Liver (tissue), 9 donors: ENCODE results near the gene DTNA. TPM values are rescaled to one million over a fixed set of nuclear protein-coding genes. Genes with fewer than 3 reads are reported as not detected.
A peak's percentile ranks its signal among the peaks of the same experiment; 100 is the strongest.

ENCODE experiments used
- DNase-seq: peaks from one replicate; pipeline ENCODE4 v3.0.0-alpha.2; 2017; ENCODE audit warnings: low spot score
- H3K27ac ChIP-seq, 2 donors: one replicate each; pipeline ENCODE4 v1.7.0; 2013; ENCODE audit warnings: inconsistent platforms in 2 of 2, low read length in 2 of 2, control low read depth in 1 of 2, low read depth in 1 of 2, mild to moderate bottlenecking in 1 of 2
- H3K27me3 ChIP-seq, 4 donors: one replicate each; pipeline versions ENCODE4 v1.6.1 to v1.7.0; 2013; ENCODE audit warnings: low read length in 3 of 4, inconsistent platforms in 1 of 4, mild to moderate bottlenecking in 1 of 4, moderate library complexity in 1 of 4; ENCODE audit not compliant: control insufficient read depth in 4 of 4, insufficient read depth in 4 of 4
- H3K36me3 ChIP-seq, 4 donors: one replicate each; pipeline versions ENCODE4 v1.6.1 to v1.7.0; 2013; ENCODE audit warnings: low read length in 3 of 4, mild to moderate bottlenecking in 3 of 4, low read depth in 1 of 4, moderate library complexity in 1 of 4; ENCODE audit not compliant: control insufficient read depth in 4 of 4, insufficient read depth in 3 of 4
- H3K4me1 ChIP-seq, 4 donors: one replicate each; pipeline versions ENCODE4 v1.6.1 to v1.7.0; 2013; ENCODE audit warnings: low read length in 3 of 4, mild to moderate bottlenecking in 3 of 4, moderate library complexity in 1 of 4; ENCODE audit not compliant: control insufficient read depth in 4 of 4, insufficient read depth in 4 of 4
- H3K4me3 ChIP-seq, 3 donors: one replicate each; pipeline versions ENCODE4 v1.6.1 to v1.7.0; 2013; ENCODE audit warnings: low read length in 3 of 3, control low read depth in 1 of 3, low read depth in 1 of 3, mild to moderate bottlenecking in 1 of 3
- H3K9ac ChIP-seq, 2 donors: one replicate each; pipeline ENCODE4 v1.7.0; 2013; ENCODE audit warnings: low read length in 2 of 2, mild to moderate bottlenecking in 2 of 2, moderate library complexity in 2 of 2, control low read depth in 1 of 2, low read depth in 1 of 2
- H3K9me3 ChIP-seq, 4 donors: one replicate each; pipeline versions ENCODE4 v1.6.1 to v1.7.0; 2013; ENCODE audit warnings: low read length in 3 of 4; ENCODE audit not compliant: control insufficient read depth in 4 of 4
- ATF3 ChIP-seq: IDR thresholded peaks from 2 replicates; pipeline ENCODE4 v1.6.1; 2016; ENCODE audit warnings: antibody characterized with exemption
- CTCF ChIP-seq: fragments of 150-350 bp; IDR thresholded peaks from 2 replicates; pipeline ENCODE4 v1.5.1; 2017; ENCODE audit warnings: improper control_type of control experiment, low read depth, low read length; ENCODE audit not compliant: missing input control
- EGR1 ChIP-seq, 2 donors: IDR thresholded peaks; 2 replicates each; pipeline ENCODE4 v1.6.1; 2016 to 2018; ENCODE audit warnings: antibody characterized with exemption in 2 of 2, low read depth in 2 of 2
- FOXA1 ChIP-seq: IDR thresholded peaks from 2 replicates; pipeline ENCODE4 v1.6.1; 2016; ENCODE audit warnings: antibody characterized with exemption
- FOXA2 ChIP-seq: IDR thresholded peaks from 2 replicates; pipeline ENCODE4 v1.6.1; 2016; ENCODE audit warnings: antibody characterized with exemption
- GABPA ChIP-seq, 2 donors: IDR thresholded peaks in 1 of 2; conservative IDR thresholded peaks in 1 of 2; 2 replicates each; pipeline ENCODE4 v1.6.1; 2016; ENCODE audit warnings: antibody characterized with exemption in 2 of 2, mild to moderate bottlenecking in 1 of 2, moderate library complexity in 1 of 2
- HNF4A ChIP-seq, 2 donors: conservative IDR thresholded peaks; 2 replicates each; pipeline ENCODE4 v1.6.1; 2016; ENCODE audit warnings: antibody characterized with exemption in 2 of 2, mild to moderate bottlenecking in 2 of 2
- HNF4G ChIP-seq: IDR thresholded peaks from 2 replicates; pipeline ENCODE4 v1.6.1; 2016; ENCODE audit warnings: antibody characterized with exemption
- JUND ChIP-seq, 2 donors: IDR thresholded peaks; 2 replicates each; pipeline ENCODE4 v1.6.1; 2016; ENCODE audit warnings: antibody characterized with exemption in 2 of 2
- MAX ChIP-seq: IDR thresholded peaks from 2 replicates; pipeline ENCODE4 v1.6.1; 2016; ENCODE audit warnings: antibody characterized with exemption
- NR2F2 ChIP-seq: IDR thresholded peaks from 2 replicates; pipeline ENCODE4 v1.6.1; 2016; ENCODE audit warnings: antibody characterized with exemption
- RAD21 ChIP-seq, 2 donors: IDR thresholded peaks; 2 replicates each; pipeline ENCODE4 v1.6.1; 2016; ENCODE audit warnings: antibody characterized with exemption in 2 of 2, mild to moderate bottlenecking in 2 of 2
- REST ChIP-seq: IDR thresholded peaks from 2 replicates; pipeline ENCODE4 v1.6.1; 2016; ENCODE audit warnings: antibody characterized with exemption, mild to moderate bottlenecking
- RXRA ChIP-seq, 2 donors: IDR thresholded peaks; 2 replicates each; pipeline ENCODE4 v1.6.1; 2017 to 2018; ENCODE audit warnings: antibody characterized with exemption in 2 of 2, mild to moderate bottlenecking in 1 of 2
- SP1 ChIP-seq: IDR thresholded peaks from 2 replicates; pipeline ENCODE4 v1.6.1; 2018; ENCODE audit warnings: antibody characterized with exemption, mild to moderate bottlenecking
- TAF1 ChIP-seq: conservative IDR thresholded peaks from 2 replicates; pipeline ENCODE4 v1.6.1; 2016; ENCODE audit warnings: antibody characterized with exemption, mild to moderate bottlenecking
- YY1 ChIP-seq: IDR thresholded peaks from 2 replicates; pipeline ENCODE4 v1.6.1; 2016; ENCODE audit warnings: antibody characterized with exemption, mild to moderate bottlenecking
- WGBS: extraction: QIAGEN DNeasy Blood & Tissue Kit; methylation state at CpG from one replicate; pipeline ENCODE4 v1.1.7; 2013; 5-methylcytosine and 5-hydroxymethylcytosine counted together
- polyA plus RNA-seq, 2 donors: library from polyadenylated mRNA; stranded (reverse) in 1 of 2; unstranded in 1 of 2; fragments of 200-250 nt in 1 of 2; fragments of >200 nt in 1 of 2; fragmentation: Nextera tagmentation in 1 of 2; extraction: Ambion mirVana in 1 of 2; gene quantifications; one replicate each; pipeline versions ENCODE4 v1.2.1 to v1.2.3, GENCODE V29; 2013 to 2015
- total RNA-seq, 2 donors: library from RNA; depleted of rRNA; stranded (reverse); fragments of >200 nt; gene quantifications; one replicate each; pipeline ENCODE4 v1.2.3, GENCODE V29; 2014
- TF ChIP-seq, protein P1 (sequence below): IDR thresholded peaks from 2 replicates; pipeline ENCODE4 v1.6.1; 2016; ENCODE audit warnings: antibody characterized with exemption
- donor health status: healthy.
- donor health status: healthy.
- donor health status: healthy.
- donor health status: healthy.
- donor health status: healthy.

DTNA gene
- total and polyA plus RNA-seq, 4 donors, result 0.33 to 3.2 (median 1.4) TPM

DNA sequence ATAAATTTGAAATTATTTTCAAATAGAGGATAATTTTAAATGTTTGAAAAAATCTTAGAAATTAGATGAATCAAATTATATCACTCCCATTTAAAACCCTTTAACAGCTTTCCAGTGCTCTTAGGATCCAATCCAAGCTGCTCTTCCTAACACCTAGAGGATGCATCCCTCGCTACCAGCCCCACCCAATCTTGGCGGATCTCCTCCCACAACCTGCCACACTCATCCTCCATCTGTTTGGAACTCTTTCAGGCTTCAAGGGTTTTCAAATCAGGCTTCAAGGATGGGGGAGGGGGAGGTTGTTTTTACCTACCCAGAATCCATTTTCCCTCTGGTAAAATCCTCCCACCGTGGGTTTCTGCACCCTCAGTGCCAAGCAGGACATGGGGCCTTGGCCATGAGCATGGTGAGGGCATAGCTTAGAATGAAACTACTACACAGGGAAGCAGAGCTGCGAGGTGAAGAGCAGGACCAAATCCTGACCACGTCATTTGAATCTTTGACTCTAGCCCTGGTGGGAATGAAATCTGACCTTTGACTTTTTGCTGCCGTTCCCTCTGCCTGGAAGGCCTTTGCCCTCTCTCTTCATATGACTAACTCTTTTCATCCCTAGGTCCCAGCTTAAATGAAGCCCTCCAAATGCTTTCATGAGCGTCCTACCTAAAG lies 218.1 kb downstream of the DTNA start:
- DNase-seq, result peak; percentile 44
- peaks cover 0 to 2% (median 0%) of the 10 kb centered on the region in 4 donors for H3K4me1 ChIP-seq
- no peaks in the 10 kb centered on the region for H3K36me3 ChIP-seq
- H3K4me3 ChIP-seq, result no peak overlapping the region
- H3K9ac ChIP-seq, result no peak overlapping the region
- H3K27me3 ChIP-seq, result no peaks in the 10 kb centered on the region
- H3K27ac ChIP-seq, result peak overlapping the region in 1 of 2 donors; percentile 51
- no peak for TF ChIP-seq FOXA1
- TF ChIP-seq GABPA (IDR thresholded peaks at IDR 0.05 in 1 of 2, conservative IDR thresholded peaks at IDR 0.05 in 1 of 2), result no peak
- TF ChIP-seq FOXA2, result no peak
- TF ChIP-seq CTCF, result no peak
- TF ChIP-seq SP1, result peak; percentile 80
- TF ChIP-seq TAF1, result no peak
- TF ChIP-seq, protein P1, sequence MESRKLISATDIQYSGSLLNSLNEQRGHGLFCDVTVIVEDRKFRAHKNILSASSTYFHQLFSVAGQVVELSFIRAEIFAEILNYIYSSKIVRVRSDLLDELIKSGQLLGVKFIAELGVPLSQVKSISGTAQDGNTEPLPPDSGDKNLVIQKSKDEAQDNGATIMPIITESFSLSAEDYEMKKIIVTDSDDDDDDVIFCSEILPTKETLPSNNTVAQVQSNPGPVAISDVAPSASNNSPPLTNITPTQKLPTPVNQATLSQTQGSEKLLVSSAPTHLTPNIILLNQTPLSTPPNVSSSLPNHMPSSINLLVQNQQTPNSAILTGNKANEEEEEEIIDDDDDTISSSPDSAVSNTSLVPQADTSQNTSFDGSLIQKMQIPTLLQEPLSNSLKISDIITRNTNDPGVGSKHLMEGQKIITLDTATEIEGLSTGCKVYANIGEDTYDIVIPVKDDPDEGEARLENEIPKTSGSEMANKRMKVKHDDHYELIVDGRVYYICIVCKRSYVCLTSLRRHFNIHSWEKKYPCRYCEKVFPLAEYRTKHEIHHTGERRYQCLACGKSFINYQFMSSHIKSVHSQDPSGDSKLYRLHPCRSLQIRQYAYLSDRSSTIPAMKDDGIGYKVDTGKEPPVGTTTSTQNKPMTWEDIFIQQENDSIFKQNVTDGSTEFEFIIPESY, result peak; percentile 35
- TF ChIP-seq REST, result no peak
- TF ChIP-seq NR2F2, result peak; percentile 87
- peak; percentile 75 to 86 for TF ChIP-seq RXRA (IDR thresholded peaks at IDR 0.05)
- TF ChIP-seq YY1, result peak; percentile 37
- TF ChIP-seq MAX, result peak; percentile 34
- peak in 1 of 2 donors; percentile 34 for TF ChIP-seq EGR1 (IDR thresholded peaks at IDR 0.05; ENCODE audit: low read depth in 2 of 2)
- TF ChIP-seq RAD21 (IDR thresholded peaks at IDR 0.05), result peak in 1 of 2 donors; percentile 4
- TF ChIP-seq HNF4A (conservative IDR thresholded peaks at IDR 0.05), result peak; percentile 86 to 94
- TF ChIP-seq JUND (IDR thresholded peaks at IDR 0.05), result peak in 1 of 2 donors; percentile 69
- peak; percentile 46 for TF ChIP-seq HNF4G
- no peak for TF ChIP-seq ATF3
- no peaks in the 10 kb centered on the region for H3K9me3 ChIP-seq
- 50% methylated on average over 7 of the region's 7 CpGs for WGBS
